Mucosa of gallbladder (tissue), 1 donor: ENCODE results near the gene TRIM16. TPM values are rescaled to one million over a fixed set of nuclear protein-coding genes. Genes with fewer than 3 reads are reported as not detected.
"Not testable (repeated sequence)": the region's sequence is repeated elsewhere in the genome, so short reads cannot be mapped to it uniquely, and the experiment has no call there.

Experiments used
- DNase-seq: peaks from one replicate; pipeline ENCODE4 v3.0.0-alpha.2; 2020; ENCODE audit warnings: low spot score
- total RNA-seq: library from RNA; stranded (reverse); gene quantifications from one replicate; pipeline ENCODE4 v1.2.1, GENCODE V29; 2021
- donor health status: DM: no; HTN: no; CAD: no.

TRIM16 gene
- total RNA-seq, 1 donor from 2014 or later: 28.0 TPM

DNA sequence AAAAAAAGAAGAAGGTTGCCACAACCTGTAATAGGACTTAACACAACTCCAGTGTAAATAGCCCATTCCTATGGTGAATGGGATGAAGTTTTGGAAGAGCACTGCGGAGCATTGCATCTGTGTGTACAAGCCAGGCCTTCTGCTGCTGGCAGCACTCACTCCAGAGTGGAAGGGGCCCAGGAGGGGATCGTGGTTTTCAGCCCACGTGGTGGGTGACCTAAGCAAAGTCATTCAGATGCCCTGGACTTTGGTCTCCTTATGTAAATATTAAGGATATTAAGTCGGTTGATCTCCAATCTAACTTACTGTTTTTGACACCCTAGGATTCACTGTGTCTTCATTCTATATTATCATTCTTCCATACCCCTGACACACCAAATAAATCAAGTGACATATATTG lies 67.3 kb downstream of the TRIM16 start:
- peak; percentile 53 for DNase-seq

DNA sequence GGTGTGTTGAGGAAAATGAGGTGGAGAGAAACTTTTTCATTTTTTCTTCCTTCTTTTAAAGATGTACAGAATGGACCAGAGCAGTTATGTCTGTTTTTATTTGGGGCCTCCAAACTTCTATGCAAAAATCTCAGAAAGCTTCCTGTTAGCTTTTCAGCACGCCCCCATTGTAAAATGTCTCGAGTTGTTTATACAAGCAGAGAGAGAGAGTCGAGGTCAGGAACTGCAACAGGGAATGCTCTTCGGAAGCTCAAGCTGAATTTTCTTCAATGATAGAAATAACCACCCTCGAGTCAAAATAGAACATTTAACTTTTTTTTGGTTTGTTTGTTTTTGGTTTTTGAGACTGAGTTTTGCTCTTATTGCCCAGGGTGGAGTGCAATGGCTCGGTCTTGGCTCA lies 68.3 kb downstream of the TRIM16 start:
- not testable (repeated sequence) for DNase-seq

DNA sequence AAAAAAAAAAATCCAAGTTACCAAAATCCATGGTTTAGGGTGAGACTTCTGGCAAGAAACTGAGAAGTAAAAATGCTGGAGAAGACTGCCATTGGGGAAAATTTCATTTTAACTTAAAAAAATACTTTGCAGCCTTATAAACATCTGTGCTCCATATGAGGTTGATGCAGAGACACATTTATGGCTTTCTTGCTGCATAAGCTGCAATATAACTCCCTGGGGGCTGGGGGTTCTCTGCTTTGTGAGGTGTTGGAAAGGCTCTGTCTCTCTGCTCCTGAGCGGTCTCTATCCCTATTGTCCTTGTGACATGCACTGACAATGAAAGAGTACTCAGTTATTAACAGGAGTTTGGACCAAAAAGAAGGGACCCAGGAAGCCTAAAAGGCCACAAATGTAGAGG lies 71.0 kb downstream of the TRIM16 start:
- DNase-seq: not testable (repeated sequence)

DNA sequence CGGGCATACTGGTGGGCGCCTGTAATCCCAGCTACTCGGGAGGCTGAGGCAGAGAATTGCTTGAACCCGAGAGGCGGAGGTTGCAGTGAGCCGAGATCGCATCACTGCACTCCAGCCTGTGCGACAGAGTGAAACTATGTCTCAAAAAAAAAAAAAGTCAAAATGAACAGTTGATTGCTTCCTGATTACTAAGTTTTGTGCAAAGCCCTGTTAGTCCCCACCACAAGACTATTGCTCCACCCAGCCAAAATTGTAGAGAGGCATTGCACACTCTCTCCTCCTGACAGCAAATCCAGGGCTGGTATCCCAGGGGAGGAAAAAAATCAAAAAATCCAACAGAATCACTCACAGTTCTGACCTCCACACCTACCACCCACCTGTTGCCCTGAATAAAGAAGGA lies 91.2 kb downstream of the TRIM16 start:
- DNase-seq: not testable (repeated sequence)

DNA sequence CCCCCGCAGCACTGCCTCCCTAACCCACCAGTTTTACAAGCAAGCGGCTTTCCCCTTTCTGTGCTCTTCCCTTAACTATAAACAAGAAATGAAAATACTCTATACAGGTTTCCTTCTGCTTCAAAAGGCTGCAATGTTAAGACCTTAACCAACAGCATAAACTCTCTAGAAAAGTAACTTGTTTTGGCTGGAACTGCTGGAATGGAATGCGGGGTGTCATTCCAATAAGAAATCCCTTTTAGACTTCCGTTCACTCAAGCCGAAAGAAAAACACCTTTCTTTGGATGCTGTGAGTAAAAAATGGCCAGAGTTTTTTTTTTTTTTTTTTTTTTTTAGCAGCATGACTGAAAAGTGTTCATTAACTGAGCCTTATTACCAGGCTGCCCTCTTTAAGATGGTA lies 92.1 kb downstream of the TRIM16 start:
- not testable (repeated sequence) for DNase-seq

DNA sequence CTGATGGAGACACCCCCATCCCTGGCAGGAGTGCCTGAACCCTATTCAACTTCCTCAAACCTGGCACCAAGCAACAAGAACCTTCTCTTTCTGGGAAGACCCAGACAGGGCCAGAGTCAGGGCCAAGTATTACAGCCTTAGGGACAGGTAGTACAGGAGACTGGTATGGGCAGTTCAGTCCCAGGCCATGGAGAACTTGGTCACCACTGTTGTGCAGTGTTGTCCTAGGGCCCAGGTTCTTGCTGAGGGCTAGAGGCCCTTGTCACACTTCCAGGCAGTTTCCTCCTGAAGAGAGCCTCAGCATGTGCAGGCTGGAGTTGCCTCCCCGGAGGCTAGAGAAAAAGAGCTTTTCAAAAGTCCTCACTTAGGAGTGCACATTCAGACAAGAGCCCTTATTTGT lies 93.3 kb downstream of the TRIM16 start:
- not testable (repeated sequence) for DNase-seq

DNA sequence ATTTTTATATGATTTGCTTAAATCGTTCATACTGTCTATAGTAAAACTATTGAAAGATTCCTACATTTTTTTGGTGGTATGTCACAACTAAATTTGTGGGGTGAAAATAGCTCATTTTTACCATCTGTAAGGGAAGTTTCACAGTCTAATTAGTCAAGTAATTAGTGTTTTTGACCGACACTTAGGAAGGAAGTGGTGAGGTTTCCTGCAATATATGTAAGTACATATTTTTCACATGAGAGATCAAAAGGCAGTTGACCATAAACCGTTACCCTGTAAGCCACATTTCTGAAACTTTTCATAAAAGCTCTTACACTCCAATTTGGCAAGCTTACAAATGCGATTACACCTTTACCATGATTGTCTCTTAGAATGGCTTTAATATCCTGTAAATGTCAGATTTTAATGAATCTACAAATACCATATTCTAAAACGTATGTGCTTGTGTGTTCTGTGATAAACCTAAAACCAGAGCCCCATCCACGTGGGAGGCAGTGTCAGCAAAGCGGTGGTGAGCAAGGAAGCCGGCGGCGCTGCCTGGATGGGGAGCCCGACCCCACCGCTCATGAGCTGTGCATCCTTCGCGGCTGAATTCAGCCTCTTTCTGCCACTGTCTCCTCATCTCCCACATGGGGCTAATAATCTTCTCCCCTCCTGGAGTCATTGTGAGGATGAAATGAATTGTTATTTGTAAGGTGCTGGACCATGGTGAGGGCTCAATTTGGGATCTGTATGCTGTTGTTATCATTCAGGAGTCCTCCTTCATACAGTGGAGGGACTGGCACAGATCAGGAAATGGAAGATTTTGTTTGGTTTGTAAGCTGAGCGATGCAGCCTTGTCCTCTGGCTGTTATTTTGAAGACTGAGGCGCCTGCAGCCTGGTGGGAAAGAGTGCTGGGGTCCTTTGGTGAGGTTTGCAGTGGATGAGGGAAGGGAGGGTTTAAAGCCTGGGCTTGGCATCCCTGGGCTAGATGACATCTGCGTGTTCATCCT lies 94.3 kb downstream of the TRIM16 start:
- not testable (repeated sequence) for DNase-seq

DNA sequence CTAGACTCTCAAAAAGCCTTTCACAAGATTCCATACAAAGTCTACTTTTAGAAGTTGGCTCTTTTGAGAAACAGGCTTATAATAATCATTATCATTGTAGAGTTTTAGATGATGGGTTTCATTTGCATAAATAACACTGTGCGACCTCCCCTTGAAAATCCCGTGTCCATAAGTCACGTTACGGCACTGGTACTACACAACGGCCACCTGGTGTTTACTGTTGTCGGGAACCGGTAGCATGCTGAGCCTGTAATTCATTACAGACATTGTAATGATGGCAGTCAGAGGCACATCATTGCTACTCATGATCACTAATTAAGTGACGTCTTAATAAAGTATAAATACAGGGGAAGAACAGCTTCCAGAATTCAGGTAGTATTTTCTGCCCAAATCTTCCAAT lies 96.1 kb downstream of the TRIM16 start:
- not testable (repeated sequence) for DNase-seq

DNA sequence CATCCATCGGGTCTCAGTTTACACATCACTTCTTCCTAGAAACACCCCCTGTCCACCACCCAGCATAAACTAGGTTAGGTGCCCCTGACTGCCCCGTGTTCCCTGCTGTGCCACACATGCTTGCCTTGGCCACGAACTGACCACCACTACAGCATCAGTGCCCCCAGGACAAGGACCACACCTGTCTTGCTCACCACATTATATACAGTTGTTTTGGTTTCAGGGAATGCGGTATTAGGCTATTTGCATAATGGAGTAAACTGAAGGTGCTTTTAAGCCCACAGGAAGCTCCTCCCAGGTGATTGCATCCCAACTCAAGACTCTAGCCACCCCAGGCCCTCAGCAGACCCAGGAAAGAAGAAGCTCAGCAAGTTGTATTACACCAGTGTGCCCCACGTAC lies 100.8 kb downstream of the TRIM16 start:
- DNase-seq: not testable (repeated sequence)

DNA sequence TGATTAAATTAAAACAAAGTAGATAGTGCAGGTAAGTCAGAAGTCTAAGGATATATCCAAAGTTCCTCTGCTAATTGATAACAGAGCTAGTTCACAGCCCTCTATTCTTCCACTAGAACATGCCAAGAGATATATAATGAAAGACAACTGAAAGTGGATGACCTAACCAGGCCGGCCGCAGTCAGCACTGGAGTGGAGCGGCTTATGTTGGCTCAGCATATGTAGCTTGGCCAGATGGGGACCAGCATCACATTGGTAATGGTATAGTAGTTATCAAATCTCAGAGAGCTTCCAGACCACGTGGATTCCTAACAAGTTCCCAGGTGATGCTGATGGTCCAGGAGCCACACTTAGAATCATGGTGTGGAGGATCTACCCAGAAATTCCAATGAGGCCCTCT lies 102.6 kb downstream of the TRIM16 start:
- not testable (repeated sequence) for DNase-seq

Other genes with a start within 250 kb of the TRIM16 start
- 6.0 TPM for gene CDRT4, start 216.7 kb downstream of the TRIM16 start, total RNA-seq
- 13.8 TPM for gene TVP23C, start 120.8 kb downstream of the TRIM16 start, total RNA-seq
- gene FBXW10B, start 64.6 kb downstream of the TRIM16 start, total RNA-seq: 1.6 TPM
- gene ZNF286A, start 15.4 kb upstream of the TRIM16 start, total RNA-seq: 23.1 TPM
- not detected for gene TBC1D26, start 48.0 kb upstream of the TRIM16 start, total RNA-seq